ENCODE results near the gene TCERG1L. TPM values are rescaled to one million over a fixed set of nuclear protein-coding genes. Genes with fewer than 3 reads are reported as not detected.

Gene TCERG1L
- total and polyA plus RNA-seq, 4 donors = 0.02 to 0.09 (median 0.08) TPM; not detected in 1

- TF ChIP-seq CTCF (IDR thresholded peaks at IDR 0.05; ENCODE audit: control extremely low read depth, extremely low read depth) = no peak
- H3K4me3 ChIP-seq = no peak overlapping the region
- H3K9me3 ChIP-seq (ENCODE audit: control insufficient read depth in 4 of 4, insufficient read depth in 3 of 4, low read length in 3 of 4) = peaks cover 0 to 22% (median 0%) of the 10 kb centered on the region in 4 donors
- DNase-seq = peak in 2 of 3 donors; percentile 22
- H3K9ac ChIP-seq (ENCODE audit: insufficient read depth in 1 of 2, low read length in 2 of 2) = no peak overlapping the region
- H3K36me3 ChIP-seq (ENCODE audit: control insufficient read depth in 4 of 4, insufficient read depth in 4 of 4, low read length in 4 of 4) = no peaks in the 10 kb centered on the region
- no peak overlapping the region for H3K27ac ChIP-seq (ENCODE audit: low read depth in 1 of 2, low read length in 1 of 2)
- H3K27me3 ChIP-seq (ENCODE audit: control insufficient read depth in 3 of 3, insufficient read depth in 3 of 3, low read length in 2 of 3) = no peaks in the 10 kb centered on the region
- 31 to 38% methylated on average over 16 of the region's 16 CpGs for WGBS, 2 donors
- ATAC-seq (ENCODE audit: insufficient read depth, low FRiP score) = no peak
- peaks cover 0 to 13% (median 0%) of the 10 kb centered on the region in 5 donors for H3K4me1 ChIP-seq (ENCODE audit: control insufficient read depth in 5 of 5, insufficient read depth in 5 of 5, low read length in 5 of 5)
These were observed 199.9 kb downstream of the TCERG1L start for GRCh38 chr10:131111471-131112080.

GRCh38 chr10:131111007-131111406 lies 200.5 kb downstream of the TCERG1L start:
- no peak for TF ChIP-seq CTCF (IDR thresholded peaks at IDR 0.05; ENCODE audit: control extremely low read depth, extremely low read depth)
- peaks cover 0 to 24% (median 0%) of the 10 kb centered on the region in 4 donors for H3K9me3 ChIP-seq (ENCODE audit: control insufficient read depth in 4 of 4, insufficient read depth in 3 of 4, low read length in 3 of 4)
- H3K4me1 ChIP-seq (ENCODE audit: control insufficient read depth in 5 of 5, insufficient read depth in 5 of 5, low read length in 5 of 5) = peaks cover 0 to 13% (median 0%) of the 10 kb centered on the region in 5 donors
- H3K27me3 ChIP-seq (ENCODE audit: control insufficient read depth in 3 of 3, insufficient read depth in 3 of 3, low read length in 2 of 3) = no peaks in the 10 kb centered on the region
- H3K4me3 ChIP-seq = no peak overlapping the region
- no peak for DNase-seq
- H3K27ac ChIP-seq (ENCODE audit: low read depth in 1 of 2, low read length in 1 of 2) = no peak overlapping the region
- 70 to 82% methylated on average over 13 of the region's 13 CpGs for WGBS, 2 donors
- H3K9ac ChIP-seq (ENCODE audit: insufficient read depth in 1 of 2, low read length in 2 of 2) = no peak overlapping the region
- no peak for ATAC-seq (ENCODE audit: insufficient read depth, low FRiP score)
- no peaks in the 10 kb centered on the region for H3K36me3 ChIP-seq (ENCODE audit: control insufficient read depth in 4 of 4, insufficient read depth in 4 of 4, low read length in 4 of 4)

GRCh38 chr10:131110241-131110783 lies 201.2 kb downstream of the TCERG1L start:
- Histone ChIP-seq H3K27ac (ENCODE audit: low read depth in 1 of 2, low read length in 1 of 2) (no peak overlapping the region), H3K27me3 (ENCODE audit: control insufficient read depth in 3 of 3, insufficient read depth in 3 of 3, low read length in 2 of 3) (no peaks in the 10 kb centered on the region), H3K4me1 (ENCODE audit: control insufficient read depth in 5 of 5, insufficient read depth in 5 of 5, low read length in 5 of 5) (peaks cover 0 to 13% (median 0%) of the 10 kb centered on the region in 5 donors), H3K9me3 (ENCODE audit: control insufficient read depth in 4 of 4, insufficient read depth in 3 of 4, low read length in 3 of 4) (peaks cover 0 to 24% (median 0%) of the 10 kb centered on the region in 4 donors), H3K4me3 (no peak overlapping the region), H3K36me3 (ENCODE audit: control insufficient read depth in 4 of 4, insufficient read depth in 4 of 4, low read length in 4 of 4) (no peaks in the 10 kb centered on the region), H3K9ac (ENCODE audit: insufficient read depth in 1 of 2, low read length in 2 of 2) (no peak overlapping the region)
- ATAC-seq (ENCODE audit: insufficient read depth, low FRiP score) (no peak), DNase-seq (no peak)
- WGBS, 2 donors = 86 to 91% methylated on average over 11 of the region's 11 CpGs
- no peak for TF ChIP-seq CTCF (IDR thresholded peaks at IDR 0.05; ENCODE audit: control extremely low read depth, extremely low read depth)

All from lung (tissue), 12 donors.